SK-N-SH treated with all-trans-retinoic acid at 6 μM for 48 hours (cell line): Measurements from ENCODE around the gene AKAP8.

ENCODE experiments used
- BACH2 ChIP-seq: fragments of 250-450 bp; sonication (Bioruptor Pico); IDR thresholded peaks from 2 replicates; pipeline ENCODE4 v1.9.0; 2021; ENCODE audit warnings: mild to moderate bottlenecking, borderline replicate concordance
- ISL1 ChIP-seq: fragments of 250-450 bp; sonication (Bioruptor Pico); IDR thresholded peaks from 2 replicates; pipeline ENCODE4 v2.1.2; 2022; ENCODE audit warnings: mild to moderate bottlenecking, moderate library complexity
- POU6F1 ChIP-seq: fragments of 250-450 bp; sonication (Bioruptor Pico); IDR thresholded peaks from 2 replicates; pipeline ENCODE4 v1.8.0; 2021; ENCODE audit warnings: low read depth, mild to moderate bottlenecking, moderate library complexity, borderline replicate concordance
- RARB ChIP-seq: fragments of 250-450 bp; sonication (Bioruptor Pico); IDR thresholded peaks from 2 replicates; pipeline ENCODE4 v1.8.0; 2021; ENCODE audit warnings: mild to moderate bottlenecking, moderate library complexity
- SNAI2 ChIP-seq: fragments of 250-450 bp; sonication (Bioruptor Pico); IDR thresholded peaks from 2 replicates; pipeline ENCODE4 v1.5.0; 2020; ENCODE audit warnings: mild to moderate bottlenecking, moderate library complexity
- TCF4 ChIP-seq: fragments of 250-450 bp; sonication (Bioruptor Pico); IDR thresholded peaks from 2 replicates; pipeline ENCODE4 v1.8.0; 2021; ENCODE audit warnings: mild to moderate bottlenecking, moderate library complexity, borderline replicate concordance
- ZC3H10 ChIP-seq: fragments of 250-450 bp; sonication (Bioruptor Pico); IDR thresholded peaks from 2 replicates; pipeline ENCODE4 v1.5.1; 2021; ENCODE audit warnings: mild to moderate bottlenecking, moderate library complexity
- ZFP3 ChIP-seq: fragments of 250-450 bp; sonication (Bioruptor Pico); IDR thresholded peaks from 2 replicates; pipeline ENCODE4 v1.5.0; 2020; ENCODE audit warnings: mild to moderate bottlenecking, moderate library complexity
- ZFP30 ChIP-seq: fragments of 450-650 bp; formaldehyde crosslinking; IDR thresholded peaks from 2 replicates; pipeline ENCODE4 v1.5.0; 2022; ENCODE audit warnings: mild to moderate bottlenecking, moderate library complexity
- ZNF70 ChIP-seq: fragments of 450-650 bp; formaldehyde crosslinking; IDR thresholded peaks from 2 replicates; pipeline ENCODE4 v1.5.0; 2020; ENCODE audit warnings: mild to moderate bottlenecking, moderate library complexity
- TF ChIP-seq, protein P1 (sequence below): fragments of 250-450 bp; sonication (Bioruptor Pico); IDR thresholded peaks from 2 replicates; pipeline ENCODE4 v1.8.0; 2020; ENCODE audit warnings: mild to moderate bottlenecking, moderate library complexity, borderline replicate concordance
- TF ChIP-seq, protein P2 (sequence below): fragments of 250-450 bp; sonication (Bioruptor Pico); IDR thresholded peaks from 2 replicates; pipeline ENCODE4 v1.5.1; 2020; ENCODE audit warnings: low read depth, mild to moderate bottlenecking, moderate library complexity

DNA sequence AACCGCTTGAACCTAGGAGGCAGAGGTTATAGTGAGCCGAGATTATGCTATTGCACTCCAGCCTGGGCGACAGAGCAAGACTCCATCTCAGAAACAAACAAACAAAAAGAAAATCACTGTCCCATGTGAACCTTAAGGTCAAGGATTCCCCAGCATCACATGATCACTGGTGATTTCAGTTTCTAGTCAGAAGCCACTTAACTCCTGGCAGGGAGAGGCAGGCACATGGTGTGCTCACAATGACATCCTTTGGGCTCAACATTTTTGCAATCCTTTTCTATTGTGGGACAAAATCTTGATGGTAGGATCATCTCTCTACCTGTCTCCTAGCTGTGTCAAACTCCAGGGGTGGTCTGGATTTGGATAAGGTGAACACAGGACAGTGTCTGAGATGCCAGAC lies 12.1 kb downstream of the AKAP8 start:
- TF ChIP-seq, protein P1, sequence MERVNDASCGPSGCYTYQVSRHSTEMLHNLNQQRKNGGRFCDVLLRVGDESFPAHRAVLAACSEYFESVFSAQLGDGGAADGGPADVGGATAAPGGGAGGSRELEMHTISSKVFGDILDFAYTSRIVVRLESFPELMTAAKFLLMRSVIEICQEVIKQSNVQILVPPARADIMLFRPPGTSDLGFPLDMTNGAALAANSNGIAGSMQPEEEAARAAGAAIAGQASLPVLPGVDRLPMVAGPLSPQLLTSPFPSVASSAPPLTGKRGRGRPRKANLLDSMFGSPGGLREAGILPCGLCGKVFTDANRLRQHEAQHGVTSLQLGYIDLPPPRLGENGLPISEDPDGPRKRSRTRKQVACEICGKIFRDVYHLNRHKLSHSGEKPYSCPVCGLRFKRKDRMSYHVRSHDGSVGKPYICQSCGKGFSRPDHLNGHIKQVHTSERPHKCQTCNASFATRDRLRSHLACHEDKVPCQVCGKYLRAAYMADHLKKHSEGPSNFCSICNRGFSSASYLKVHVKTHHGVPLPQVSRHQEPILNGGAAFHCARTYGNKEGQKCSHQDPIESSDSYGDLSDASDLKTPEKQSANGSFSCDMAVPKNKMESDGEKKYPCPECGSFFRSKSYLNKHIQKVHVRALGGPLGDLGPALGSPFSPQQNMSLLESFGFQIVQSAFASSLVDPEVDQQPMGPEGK (CRISPR knock-in tag), result no peak
- TF ChIP-seq ISL1 (no peak), RARB (CRISPR knock-in tag) (no peak), ZFP3 (CRISPR knock-in tag) (no peak), BACH2 (no peak), ZFP30 (CRISPR knock-in tag) (no peak), POU6F1 (CRISPR knock-in tag) (no peak), ZNF70 (no peak), ZC3H10 (no peak), SNAI2 (CRISPR knock-in tag) (no peak), TCF4 (CRISPR knock-in tag) (no peak)
- TF ChIP-seq, protein P2, sequence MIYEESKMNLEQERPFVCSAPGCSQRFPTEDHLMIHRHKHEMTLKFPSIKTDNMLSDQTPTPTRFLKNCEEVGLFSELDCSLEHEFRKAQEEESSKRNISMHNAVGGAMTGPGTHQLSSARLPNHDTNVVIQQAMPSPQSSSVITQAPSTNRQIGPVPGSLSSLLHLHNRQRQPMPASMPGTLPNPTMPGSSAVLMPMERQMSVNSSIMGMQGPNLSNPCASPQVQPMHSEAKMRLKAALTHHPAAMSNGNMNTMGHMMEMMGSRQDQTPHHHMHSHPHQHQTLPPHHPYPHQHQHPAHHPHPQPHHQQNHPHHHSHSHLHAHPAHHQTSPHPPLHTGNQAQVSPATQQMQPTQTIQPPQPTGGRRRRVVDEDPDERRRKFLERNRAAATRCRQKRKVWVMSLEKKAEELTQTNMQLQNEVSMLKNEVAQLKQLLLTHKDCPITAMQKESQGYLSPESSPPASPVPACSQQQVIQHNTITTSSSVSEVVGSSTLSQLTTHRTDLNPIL, result no peak
